ENCODE results near the gene GIPC2. TPM values are rescaled to one million over a fixed set of nuclear protein-coding genes. Genes with fewer than 3 reads are reported as not detected.
"Not testable (repeated sequence)": the region's sequence is repeated elsewhere in the genome, so short reads cannot be mapped to it uniquely, and the experiment has no call there.

The GIPC2 gene
- polyA plus RNA-seq, 4 donors, result 30.1 to 99.8 (median 51.9) TPM

GRCh38 chr1:78109659-78110058, 63.9 kb downstream of the GIPC2 start:
- H3K27me3 ChIP-seq (ENCODE audit: control insufficient read depth in 3 of 3, insufficient read depth in 3 of 3, low read length in 3 of 3); H3K36me3 ChIP-seq (ENCODE audit: control insufficient read depth in 3 of 3, insufficient read depth in 2 of 3, low read depth in 1 of 3, low read length in 3 of 3); H3K4me3 ChIP-seq (ENCODE audit: low read depth in 1 of 3, low read length in 3 of 3); H3K9me3 ChIP-seq (ENCODE audit: control insufficient read depth in 2 of 2, insufficient read depth in 1 of 2, low read depth in 1 of 2, low read length in 1 of 2); H3K4me1 ChIP-seq (ENCODE audit: control insufficient read depth in 3 of 3, insufficient read depth in 2 of 3, low read depth in 1 of 3, low read length in 2 of 3); DNase-seq; FAIRE-seq; H3K27ac ChIP-seq (ENCODE audit: low read depth in 1 of 3, low read length in 2 of 3): not testable (repeated sequence)
- WGBS, 3 donors, result 90 to 92% (median 91%) methylated on average over 3 to 4 of the region's 4 CpGs

DNA sequence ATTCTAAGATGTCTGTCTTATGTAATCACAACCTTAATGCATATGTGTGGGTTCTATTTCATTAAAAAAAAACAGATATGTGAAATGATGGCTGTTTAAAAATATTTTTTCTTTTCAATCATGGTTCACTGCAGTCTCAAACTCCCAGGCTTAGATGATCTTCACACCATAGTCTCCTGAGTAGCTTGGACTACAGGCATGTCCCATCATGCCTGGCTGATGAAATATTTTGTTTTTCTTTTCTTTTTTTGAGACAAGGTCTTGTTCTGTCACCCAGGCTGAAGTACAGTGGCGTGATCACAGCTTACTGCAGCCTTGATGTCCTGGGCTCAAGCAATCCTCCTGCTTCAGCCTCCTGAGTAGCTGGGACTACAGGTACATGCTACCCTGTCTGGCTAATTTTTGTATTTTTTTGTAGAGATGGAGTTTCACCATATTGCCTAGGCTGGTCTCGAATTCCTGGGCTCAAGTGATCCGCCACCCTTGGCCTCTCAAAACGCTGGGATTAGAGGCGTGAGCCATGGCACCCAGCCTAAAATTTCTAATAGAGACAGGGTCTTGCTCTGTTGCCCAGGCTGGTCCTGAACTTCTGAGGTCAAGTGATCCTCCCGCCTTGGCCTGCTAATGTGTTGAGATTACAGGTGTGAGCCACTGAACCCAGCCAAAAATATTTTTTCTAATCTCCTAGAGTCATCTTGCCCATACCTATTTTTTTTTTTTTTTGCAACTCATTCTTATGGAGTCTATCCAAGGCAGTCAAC, 67.6 kb downstream of the GIPC2 start:
- Histone ChIP-seq H3K4me3 (ENCODE audit: low read depth in 1 of 3, low read length in 3 of 3) (no peak overlapping the region), H3K36me3 (ENCODE audit: control insufficient read depth in 3 of 3, insufficient read depth in 2 of 3, low read depth in 1 of 3, low read length in 3 of 3) (peaks cover 0 to 11% (median under 1%) of the 10 kb centered on the region in 3 donors), H3K27ac (ENCODE audit: low read depth in 1 of 3, low read length in 2 of 3) (no peak overlapping the region), H3K4me1 (ENCODE audit: control insufficient read depth in 3 of 3, insufficient read depth in 2 of 3, low read depth in 1 of 3, low read length in 2 of 3) (peaks cover 0 to 2% (median 0%) of the 10 kb centered on the region in 3 donors), H3K9me3 (ENCODE audit: control insufficient read depth in 2 of 2, insufficient read depth in 1 of 2, low read depth in 1 of 2, low read length in 1 of 2) (no peaks in the 10 kb centered on the region), H3K27me3 (ENCODE audit: control insufficient read depth in 3 of 3, insufficient read depth in 3 of 3, low read length in 3 of 3) (no peaks in the 10 kb centered on the region)
- DNase-seq (no peak), FAIRE-seq (no peak)
- WGBS, 3 donors, result 87 to 90% (median 90%) methylated on average over 6 of the region's 6 CpGs

DNA sequence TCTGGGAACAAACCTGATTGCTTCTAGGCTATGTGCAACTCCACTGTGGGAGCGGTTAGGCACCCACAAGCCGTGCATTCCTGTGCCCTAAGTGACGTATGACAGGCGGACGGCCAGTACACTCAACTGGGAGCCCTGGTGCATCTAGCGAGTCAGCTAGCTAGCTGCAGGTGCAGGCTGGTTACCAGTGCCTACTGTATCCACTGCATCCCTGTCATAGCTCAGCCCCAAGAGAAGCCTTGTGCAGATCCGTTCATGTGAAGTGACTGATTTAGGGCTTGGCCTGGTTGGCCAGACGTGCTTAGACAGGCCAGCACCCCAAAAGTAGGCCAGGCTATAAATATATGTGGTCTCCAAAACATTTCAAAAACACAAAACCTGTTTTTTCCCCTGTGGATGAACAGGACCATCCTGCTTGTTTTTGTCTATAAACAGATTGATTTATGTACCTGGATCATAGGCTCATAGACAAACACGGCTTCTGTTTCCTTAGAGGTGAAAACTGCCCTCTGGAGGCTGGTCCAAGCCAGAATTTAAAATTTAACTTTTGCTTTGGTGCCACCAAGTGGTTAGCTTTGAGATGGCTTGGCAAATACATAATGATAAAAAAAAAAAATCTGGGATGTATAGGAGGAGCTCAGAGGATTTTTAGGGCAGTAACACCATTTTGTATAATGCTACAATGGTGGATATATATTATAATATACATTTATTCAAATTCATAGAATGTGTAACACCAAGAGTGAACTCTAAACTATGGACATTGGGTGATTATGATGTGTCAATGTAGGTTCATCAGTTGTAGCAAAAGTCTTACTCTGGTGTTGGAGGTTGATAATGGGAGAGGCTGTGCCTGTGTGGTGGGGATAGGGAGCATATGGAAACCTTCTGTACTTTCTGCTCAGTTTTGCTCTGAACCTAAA, 68.5 kb downstream of the GIPC2 start:
- H3K9me3 ChIP-seq (ENCODE audit: control insufficient read depth in 2 of 2, insufficient read depth in 1 of 2, low read depth in 1 of 2, low read length in 1 of 2), result no peaks in the 10 kb centered on the region
- peak; percentile 79 to 83 for DNase-seq
- H3K27me3 ChIP-seq (ENCODE audit: control insufficient read depth in 3 of 3, insufficient read depth in 3 of 3, low read length in 3 of 3), result no peaks in the 10 kb centered on the region
- H3K36me3 ChIP-seq (ENCODE audit: control insufficient read depth in 3 of 3, insufficient read depth in 2 of 3, low read depth in 1 of 3, low read length in 3 of 3), result peaks cover 0 to 11% (median 0%) of the 10 kb centered on the region in 3 donors
- H3K4me3 ChIP-seq (ENCODE audit: low read depth in 1 of 3, low read length in 3 of 3), result no peak overlapping the region
- peak; percentile 39 for FAIRE-seq
- H3K27ac ChIP-seq (ENCODE audit: low read depth in 1 of 3, low read length in 2 of 3), result peak overlapping the region in 1 of 3 donors; percentile 9
- peaks cover 0 to 4% (median 0%) of the 10 kb centered on the region in 3 donors for H3K4me1 ChIP-seq (ENCODE audit: control insufficient read depth in 3 of 3, insufficient read depth in 2 of 3, low read depth in 1 of 3, low read length in 2 of 3)
- 72 to 76% (median 74%) methylated on average over 9 of the region's 9 CpGs for WGBS, 3 donors

DNA sequence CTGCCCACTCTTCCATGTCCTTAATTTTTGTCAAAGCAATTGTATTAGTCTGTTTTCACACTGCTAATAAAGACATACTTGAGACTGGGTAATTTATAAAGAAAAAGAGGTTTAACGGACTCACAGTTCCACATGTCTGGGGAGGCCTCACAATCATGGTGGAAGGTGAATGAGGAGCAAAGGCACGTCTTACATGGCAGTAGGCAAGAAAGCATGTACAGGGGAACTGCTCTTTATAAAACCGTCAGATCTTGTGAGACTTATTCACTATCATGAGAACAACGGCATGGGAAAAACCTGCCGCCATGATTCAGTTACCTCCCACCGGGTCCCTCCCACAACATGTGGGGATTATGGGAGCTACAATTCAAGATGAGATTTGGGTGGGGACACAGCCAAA, 74.7 kb downstream of the GIPC2 start:
- not testable (repeated sequence) for FAIRE-seq; H3K27me3 ChIP-seq (ENCODE audit: control insufficient read depth in 3 of 3, insufficient read depth in 3 of 3, low read length in 3 of 3); DNase-seq; H3K9me3 ChIP-seq (ENCODE audit: control insufficient read depth in 2 of 2, insufficient read depth in 1 of 2, low read depth in 1 of 2, low read length in 1 of 2); H3K27ac ChIP-seq (ENCODE audit: low read depth in 1 of 3, low read length in 2 of 3); H3K4me1 ChIP-seq (ENCODE audit: control insufficient read depth in 3 of 3, insufficient read depth in 2 of 3, low read depth in 1 of 3, low read length in 2 of 3); H3K4me3 ChIP-seq (ENCODE audit: low read depth in 1 of 3, low read length in 3 of 3)
- peaks cover 0 to 27% (median 0%) of the 10 kb centered on the region in 3 donors for H3K36me3 ChIP-seq (ENCODE audit: control insufficient read depth in 3 of 3, insufficient read depth in 2 of 3, low read depth in 1 of 3, low read length in 3 of 3)
- 93 to 96% (median 94%) methylated on average over 6 of the region's 6 CpGs for WGBS, 3 donors

DNA sequence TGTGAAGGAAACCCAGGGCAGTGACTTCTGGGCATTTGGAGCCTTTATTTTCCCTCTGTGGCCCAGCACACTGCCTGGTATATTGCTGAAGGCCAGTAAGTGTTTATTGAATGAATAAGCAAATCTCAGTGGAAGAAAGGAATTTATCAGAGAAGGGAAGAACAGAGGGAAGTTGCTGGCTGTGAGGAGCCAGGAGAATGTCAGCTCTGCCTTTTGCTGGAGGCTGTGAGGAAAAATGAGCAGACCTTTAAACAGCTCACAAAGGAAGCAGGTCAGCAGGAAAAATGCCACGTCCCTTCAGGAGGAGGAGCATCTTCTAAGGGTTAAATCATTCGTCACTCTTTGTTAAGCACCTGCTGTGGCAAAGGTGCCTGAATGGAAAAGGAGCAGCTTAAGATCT, 75.9 kb downstream of the GIPC2 start:
- WGBS, 3 donors, result 74 to 91% (median 75%) methylated on average over 2 of the region's 2 CpGs

GRCh38 chr1:78122389-78122788, 76.6 kb downstream of the GIPC2 start:
- FAIRE-seq, result no peak
- peaks cover 0 to 4% (median 0%) of the 10 kb centered on the region in 3 donors for H3K4me1 ChIP-seq (ENCODE audit: control insufficient read depth in 3 of 3, insufficient read depth in 2 of 3, low read depth in 1 of 3, low read length in 2 of 3)
- DNase-seq, result no peak
- peaks cover 0 to 3% (median 0%) of the 10 kb centered on the region in 3 donors for H3K27me3 ChIP-seq (ENCODE audit: control insufficient read depth in 3 of 3, insufficient read depth in 3 of 3, low read length in 3 of 3)
- no peak overlapping the region for H3K27ac ChIP-seq (ENCODE audit: low read depth in 1 of 3, low read length in 2 of 3)
- H3K9me3 ChIP-seq (ENCODE audit: control insufficient read depth in 2 of 2, insufficient read depth in 1 of 2, low read depth in 1 of 2, low read length in 1 of 2), result no peaks in the 10 kb centered on the region
- H3K36me3 ChIP-seq (ENCODE audit: control insufficient read depth in 3 of 3, insufficient read depth in 2 of 3, low read depth in 1 of 3, low read length in 3 of 3), result peaks cover 2 to 31% (median 3%) of the 10 kb centered on the region in 3 donors
- no peak overlapping the region for H3K4me3 ChIP-seq (ENCODE audit: low read depth in 1 of 3, low read length in 3 of 3)
- 70 to 80% (median 74%) methylated on average over 5 of the region's 5 CpGs for WGBS, 3 donors

More for the DNA sequence above, 75.9 kb downstream of the GIPC2 start:
- peaks cover 0 to 2% (median 0%) of the 10 kb centered on the region in 3 donors for H3K27me3 ChIP-seq (ENCODE audit: control insufficient read depth in 3 of 3, insufficient read depth in 3 of 3, low read length in 3 of 3)
- no peak overlapping the region for H3K27ac ChIP-seq (ENCODE audit: low read depth in 1 of 3, low read length in 2 of 3)
- peaks cover 0 to 30% (median 3%) of the 10 kb centered on the region in 3 donors for H3K36me3 ChIP-seq (ENCODE audit: control insufficient read depth in 3 of 3, insufficient read depth in 2 of 3, low read depth in 1 of 3, low read length in 3 of 3)
- FAIRE-seq (no peak), DNase-seq (no peak)
- no peak overlapping the region for H3K4me3 ChIP-seq (ENCODE audit: low read depth in 1 of 3, low read length in 3 of 3)
- no peaks in the 10 kb centered on the region for H3K9me3 ChIP-seq (ENCODE audit: control insufficient read depth in 2 of 2, insufficient read depth in 1 of 2, low read depth in 1 of 2, low read length in 1 of 2)
- peaks cover 0 to 4% (median 0%) of the 10 kb centered on the region in 3 donors for H3K4me1 ChIP-seq (ENCODE audit: control insufficient read depth in 3 of 3, insufficient read depth in 2 of 3, low read depth in 1 of 3, low read length in 2 of 3)

GRCh38 chr1:78126506-78126905, 80.7 kb downstream of the GIPC2 start:
- Histone ChIP-seq H3K4me1 (ENCODE audit: control insufficient read depth in 3 of 3, insufficient read depth in 2 of 3, low read depth in 1 of 3, low read length in 2 of 3) (no peaks in the 10 kb centered on the region), H3K27me3 (ENCODE audit: control insufficient read depth in 3 of 3, insufficient read depth in 3 of 3, low read length in 3 of 3) (peaks cover 0 to 3% (median 0%) of the 10 kb centered on the region in 3 donors), H3K27ac (ENCODE audit: low read depth in 1 of 3, low read length in 2 of 3) (no peak overlapping the region), H3K4me3 (ENCODE audit: low read depth in 1 of 3, low read length in 3 of 3) (no peak overlapping the region), H3K36me3 (ENCODE audit: control insufficient read depth in 3 of 3, insufficient read depth in 2 of 3, low read depth in 1 of 3, low read length in 3 of 3) (peaks cover 2 to 23% (median 3%) of the 10 kb centered on the region in 3 donors), H3K9me3 (ENCODE audit: control insufficient read depth in 2 of 2, insufficient read depth in 1 of 2, low read depth in 1 of 2, low read length in 1 of 2) (no peaks in the 10 kb centered on the region)
- 84 to 92% (median 85%) methylated on average over 3 of the region's 3 CpGs for WGBS, 3 donors
- DNase-seq, result no peak
- no peak for FAIRE-seq

GRCh38 chr1:78132174-78132947, 86.6 kb downstream of the GIPC2 start:
- Histone ChIP-seq H3K4me1 (ENCODE audit: control insufficient read depth in 3 of 3, insufficient read depth in 2 of 3, low read depth in 1 of 3, low read length in 2 of 3) (no peaks in the 10 kb centered on the region), H3K36me3 (ENCODE audit: control insufficient read depth in 3 of 3, insufficient read depth in 2 of 3, low read depth in 1 of 3, low read length in 3 of 3) (peaks cover 0 to 15% (median 2%) of the 10 kb centered on the region in 3 donors), H3K9me3 (ENCODE audit: control insufficient read depth in 2 of 2, insufficient read depth in 1 of 2, low read depth in 1 of 2, low read length in 1 of 2) (no peaks in the 10 kb centered on the region), H3K27me3 (ENCODE audit: control insufficient read depth in 3 of 3, insufficient read depth in 3 of 3, low read length in 3 of 3) (no peaks in the 10 kb centered on the region), H3K27ac (ENCODE audit: low read depth in 1 of 3, low read length in 2 of 3) (no peak overlapping the region), H3K4me3 (ENCODE audit: low read depth in 1 of 3, low read length in 3 of 3) (no peak overlapping the region)
- FAIRE-seq (no peak), DNase-seq (no peak)
- WGBS, 3 donors, result 71 to 89% (median 81%) methylated on average over 3 of the region's 3 CpGs

Measured in small intestine (tissue), 7 donors.